ENCODE data around the gene TAS2R31.
A peak's percentile ranks its signal among the peaks of the same experiment; 100 is the strongest.
"Not testable (repeated sequence)": the region's sequence is repeated elsewhere in the genome, so short reads cannot be mapped to it uniquely, and the experiment has no call there.

TAS2R31 gene, protein sequence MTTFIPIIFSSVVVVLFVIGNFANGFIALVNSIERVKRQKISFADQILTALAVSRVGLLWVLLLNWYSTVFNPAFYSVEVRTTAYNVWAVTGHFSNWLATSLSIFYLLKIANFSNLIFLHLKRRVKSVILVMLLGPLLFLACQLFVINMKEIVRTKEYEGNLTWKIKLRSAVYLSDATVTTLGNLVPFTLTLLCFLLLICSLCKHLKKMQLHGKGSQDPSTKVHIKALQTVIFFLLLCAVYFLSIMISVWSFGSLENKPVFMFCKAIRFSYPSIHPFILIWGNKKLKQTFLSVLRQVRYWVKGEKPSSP

DNA sequence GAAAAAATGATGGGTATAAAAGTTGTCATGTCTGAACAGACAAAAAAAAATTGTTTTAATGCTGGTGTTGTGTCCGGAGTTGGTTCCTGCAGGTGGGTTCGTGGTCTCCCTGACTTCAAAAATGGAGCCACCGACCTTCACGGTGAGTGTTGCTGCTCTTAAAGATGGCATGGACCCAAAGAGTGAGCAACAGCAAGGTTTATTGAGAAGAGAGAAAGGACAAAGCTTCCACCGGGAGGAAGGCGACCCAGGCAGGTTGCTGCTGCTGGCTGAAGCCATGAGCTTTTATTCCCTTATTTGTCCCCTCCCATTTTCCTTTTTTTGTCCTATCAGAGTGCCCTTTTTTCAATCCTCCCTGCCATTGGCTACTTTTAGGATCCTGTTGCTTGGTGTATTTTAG lies at the start of gene TAS2R31:
Gene TAS2R31 (minus strand): TSS at position 101 of the 400 bp plus-strand sequence. CDS start 72 bp downstream, at position 29.
- DNase-seq (ENCODE audit: low spot score) (no peak), FAIRE-seq (no peak)

DNA sequence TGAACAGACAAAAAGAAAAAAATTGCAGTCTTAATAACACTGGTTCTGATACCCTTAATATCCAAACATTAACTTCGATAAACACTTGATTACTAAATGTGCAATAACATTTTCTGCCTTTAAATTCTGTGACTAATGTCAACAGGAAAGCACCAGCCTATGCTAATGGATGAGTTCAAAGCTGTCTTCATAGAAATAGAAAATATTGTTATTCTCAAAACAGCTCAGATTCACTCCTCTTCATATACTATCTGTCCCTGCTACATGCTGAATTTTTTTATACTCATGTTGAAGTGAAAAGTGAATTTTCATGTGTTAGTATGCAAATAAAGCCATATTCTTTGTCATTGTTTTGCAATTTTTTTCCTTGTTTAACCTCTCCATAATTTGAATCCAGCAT lies 47.0 kb upstream of the TAS2R31 start:
- DNase-seq (ENCODE audit: low spot score): no peak
- no peak for FAIRE-seq

DNA sequence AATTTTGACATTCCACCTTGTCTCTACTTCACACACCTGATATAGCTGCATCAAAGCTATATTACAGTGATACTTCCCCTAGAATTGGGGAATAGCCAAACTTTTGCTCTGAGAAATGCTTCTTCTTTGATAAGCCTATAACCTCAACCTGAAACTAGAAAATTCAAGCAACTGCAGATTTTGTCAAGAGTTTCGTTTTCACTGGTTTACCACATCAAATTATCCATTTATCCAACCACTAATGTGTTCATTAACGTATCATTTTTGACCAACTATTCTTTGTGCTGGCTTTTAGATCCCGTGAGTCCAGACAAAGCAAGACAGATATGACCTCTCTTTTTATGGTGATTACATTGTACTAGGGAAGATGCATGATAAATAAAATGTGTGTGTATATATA lies 44.4 kb upstream of the TAS2R31 start:
- no peak for FAIRE-seq

DNA sequence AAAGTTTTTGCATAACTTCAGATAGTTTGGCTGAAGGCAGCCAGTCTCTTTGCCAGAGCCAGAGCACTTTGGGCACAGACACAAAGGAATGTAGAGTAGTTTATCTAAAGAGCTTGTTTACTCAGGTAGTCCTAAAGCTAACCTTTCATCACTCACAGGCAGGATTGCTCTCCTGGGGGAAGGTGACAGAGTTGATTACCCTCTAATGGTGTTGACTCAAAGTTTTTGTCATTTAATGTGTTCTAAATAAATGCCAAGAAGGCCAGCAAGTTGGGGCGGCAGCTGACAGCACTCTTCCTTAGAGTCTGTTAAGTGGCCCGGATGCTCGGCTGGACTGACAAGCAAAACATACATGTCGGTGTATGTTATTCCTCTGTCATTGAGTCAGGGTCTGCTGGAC lies 40.2 kb upstream of the TAS2R31 start:
- no peak for FAIRE-seq
- no peak for DNase-seq (ENCODE audit: low spot score)

More for the DNA sequence above, 44.4 kb upstream of the TAS2R31 start:
- DNase-seq (ENCODE audit: low spot score): no peak

DNA sequence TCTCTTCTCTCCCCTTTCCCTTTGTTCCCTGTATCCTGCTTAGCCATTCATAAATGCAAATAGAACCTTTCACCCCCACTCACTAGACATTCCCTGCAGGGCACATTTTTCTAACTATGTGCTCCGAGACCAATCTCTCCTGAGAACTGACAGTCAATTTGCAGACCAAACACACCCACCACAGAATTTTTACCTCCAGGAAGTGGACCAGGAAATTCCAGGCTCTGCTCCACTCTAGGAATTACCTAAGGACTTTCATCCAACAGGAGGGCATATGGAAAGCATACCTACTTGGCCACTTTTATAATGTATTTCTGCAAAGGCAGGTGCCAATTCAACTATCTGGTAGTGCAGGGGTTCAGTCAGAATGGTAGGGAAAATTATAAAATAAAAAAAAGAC lies 39.8 kb upstream of the TAS2R31 start:
- no peak for FAIRE-seq
- no peak for DNase-seq (ENCODE audit: low spot score)

DNA sequence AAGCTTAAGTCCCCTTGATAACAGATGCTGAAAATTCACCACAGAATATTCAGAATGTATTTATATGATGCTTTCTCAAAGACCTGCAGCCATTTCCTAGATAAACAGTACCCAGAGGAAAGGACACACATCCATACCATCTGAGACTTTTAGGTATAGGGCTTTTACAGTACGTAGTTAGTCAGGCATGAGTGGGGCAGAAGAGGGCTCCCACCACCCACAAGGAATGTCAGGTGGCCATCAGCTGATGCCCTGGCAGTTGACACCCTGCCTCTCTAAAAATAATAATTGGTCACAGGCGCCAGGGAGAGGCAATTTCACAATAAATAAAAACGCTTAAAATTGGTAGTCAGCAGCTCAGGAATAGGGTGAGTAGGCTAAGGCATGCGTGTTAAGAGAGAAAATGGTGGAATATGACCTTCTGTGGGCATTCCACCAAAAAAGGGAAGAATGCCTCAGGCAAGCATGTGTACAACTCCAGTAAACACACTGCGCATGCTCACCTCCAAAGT lies 38.7 kb upstream of the TAS2R31 start:
- FAIRE-seq: no peak
- DNase-seq (ENCODE audit: low spot score): no peak

DNA sequence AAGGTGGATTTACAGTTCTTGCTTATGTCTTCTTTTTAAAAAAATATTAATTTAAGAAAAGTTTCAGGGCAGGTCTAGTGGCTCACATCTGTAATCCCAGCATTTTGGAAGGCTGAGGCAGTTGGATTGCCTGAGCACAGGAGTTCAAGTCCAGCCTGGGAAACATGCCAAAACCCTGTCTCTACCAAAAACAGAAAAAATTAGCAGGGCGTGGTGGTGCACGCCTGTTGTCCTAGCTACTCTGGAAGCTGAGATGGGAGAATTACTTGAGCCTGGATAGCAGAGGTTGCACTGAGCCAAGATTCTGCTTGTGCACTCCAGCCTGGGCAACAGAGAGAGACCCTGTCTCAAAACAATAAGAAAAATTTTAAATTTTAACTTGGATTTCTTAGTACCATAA lies 36.3 kb upstream of the TAS2R31 start:
- DNase-seq (ENCODE audit: low spot score): no peak
- no peak for FAIRE-seq

DNA sequence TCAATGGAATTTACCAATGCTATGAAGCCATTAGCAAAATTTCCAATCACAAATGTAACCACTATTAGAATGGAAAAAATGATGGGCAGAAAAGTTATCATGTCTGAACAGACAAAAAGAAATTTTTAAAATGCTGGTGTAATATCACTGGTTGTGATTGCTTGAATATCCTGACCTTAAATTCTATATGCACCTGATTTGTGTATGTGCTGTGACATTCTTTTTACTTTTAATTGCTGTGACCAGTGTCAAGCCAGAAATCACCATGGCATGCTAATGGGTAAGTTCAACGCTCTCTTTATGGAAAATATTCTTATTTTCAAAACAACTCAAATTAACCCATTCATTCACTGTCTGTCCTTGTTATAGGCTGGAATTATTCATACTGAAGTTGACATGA lies 31.0 kb upstream of the TAS2R31 start, which contains the start of gene TAS2R46:
Gene TAS2R46 (minus strand): TSS at position 101 of the 400 bp plus-strand sequence. CDS start 0 bp downstream, at position 101.
- not testable (repeated sequence) for DNase-seq (ENCODE audit: low spot score); FAIRE-seq

DNA sequence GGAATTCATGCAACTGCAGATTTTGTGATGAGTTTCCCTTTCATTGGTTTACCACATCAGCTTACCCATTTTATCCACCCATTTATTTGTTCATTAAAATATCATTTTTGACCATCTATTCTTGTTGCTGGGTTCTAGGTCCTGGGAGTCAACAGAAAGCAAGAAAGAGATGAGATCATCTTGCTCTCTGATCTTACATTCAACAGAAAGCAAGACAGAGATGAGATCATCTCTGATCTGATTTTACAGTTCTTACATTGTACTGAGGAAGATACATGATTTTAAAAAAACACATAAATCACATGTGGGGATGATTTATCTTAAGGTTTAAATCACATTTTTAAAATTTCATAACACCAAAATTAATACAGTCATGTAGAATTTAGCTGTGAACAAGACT lies 28.6 kb upstream of the TAS2R31 start:
- DNase-seq (ENCODE audit: low spot score): no peak
- FAIRE-seq: no peak

DNA sequence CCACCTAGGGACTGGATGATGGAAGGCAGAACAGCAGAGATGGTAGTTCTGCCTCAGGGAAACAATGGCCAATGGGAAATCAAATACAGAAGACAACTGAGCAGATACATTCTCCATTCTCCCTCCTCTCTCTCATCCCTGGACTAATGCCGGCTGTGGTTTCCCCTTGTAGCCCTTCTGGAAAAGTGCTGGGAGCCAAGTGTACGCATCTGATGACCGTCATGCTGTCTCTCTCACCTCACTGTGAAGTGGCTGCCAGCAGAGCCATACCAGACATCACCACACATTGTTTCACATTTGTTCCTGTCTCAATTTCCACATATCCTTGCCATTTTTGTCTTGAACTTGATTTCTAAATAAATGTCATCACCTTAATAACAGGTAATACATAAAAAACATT lies 27.8 kb upstream of the TAS2R31 start:
- DNase-seq (ENCODE audit: low spot score) (no peak), FAIRE-seq (no peak)

DNA sequence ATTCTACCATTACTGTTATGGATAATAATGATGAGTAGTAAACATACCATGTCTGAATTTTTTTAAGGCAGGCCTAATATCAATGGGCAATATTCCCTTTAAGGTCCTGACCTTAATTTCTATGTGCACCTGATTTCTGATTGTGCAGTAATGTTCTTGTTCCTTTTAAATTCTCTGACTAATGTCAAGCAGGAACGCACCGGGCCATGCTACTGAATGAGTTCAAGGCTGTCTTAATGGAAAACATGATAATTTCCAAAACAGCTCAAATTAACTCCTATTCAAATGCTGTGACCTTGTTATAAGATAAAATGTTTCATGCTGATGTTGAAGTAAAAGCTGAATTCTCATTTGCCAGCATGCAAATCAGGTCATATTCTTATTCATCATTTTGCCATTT lies 24.1 kb upstream of the TAS2R31 start:
- DNase-seq (ENCODE audit: low spot score): no peak
- FAIRE-seq: no peak

DNA sequence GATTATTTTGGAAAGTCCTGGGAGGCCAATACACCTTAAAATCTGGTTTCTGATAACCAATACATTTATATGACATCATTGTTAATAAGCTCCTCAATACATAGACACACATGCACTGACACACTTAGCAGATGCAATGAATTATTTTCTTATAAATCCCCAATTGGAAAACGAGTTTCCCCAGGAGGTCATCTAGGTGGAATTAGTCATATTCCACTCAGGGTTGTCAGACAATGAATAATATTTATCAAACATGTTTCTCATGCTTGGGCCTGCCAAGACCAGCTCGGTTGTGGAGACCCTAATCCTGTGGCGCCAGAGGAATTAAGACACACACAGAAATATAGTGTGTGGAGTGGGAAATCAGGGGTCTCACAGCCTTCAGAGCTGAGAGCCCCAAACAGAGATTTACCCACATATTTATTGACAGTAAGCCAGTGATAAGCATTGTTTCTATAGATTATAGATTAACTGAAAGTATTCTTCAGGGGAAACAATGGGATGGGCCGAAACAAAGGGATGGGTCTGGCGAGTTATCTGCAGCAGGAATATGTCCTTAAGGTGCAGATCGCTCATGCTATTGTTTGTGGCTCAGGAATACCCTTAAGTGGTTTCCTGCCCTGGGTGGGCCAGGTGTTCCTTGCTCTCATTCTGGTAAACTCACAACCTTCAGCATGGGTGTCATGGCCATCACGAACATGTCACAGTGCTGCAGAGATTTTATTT lies 18.8 kb upstream of the TAS2R31 start:
- FAIRE-seq; DNase-seq (ENCODE audit: low spot score): not testable (repeated sequence)

DNA sequence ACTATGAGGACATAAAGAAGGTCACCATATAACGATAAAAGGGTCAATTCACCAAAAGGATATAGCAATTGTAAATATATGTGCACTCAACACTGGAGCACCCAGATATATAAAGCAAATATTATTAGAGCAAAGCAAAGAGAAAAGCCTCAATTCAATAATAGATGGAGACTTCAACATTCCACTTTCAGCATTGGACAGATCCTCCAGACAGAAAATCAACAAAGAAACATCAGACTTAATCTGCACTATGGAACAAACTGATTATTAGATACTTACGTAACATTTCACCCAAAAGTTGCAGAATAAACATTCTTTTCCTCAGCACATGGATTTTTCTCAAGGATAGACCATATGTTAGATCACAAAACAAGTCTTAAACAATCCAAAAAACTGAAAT lies 10.2 kb upstream of the TAS2R31 start:
- DNase-seq (ENCODE audit: low spot score); FAIRE-seq: not testable (repeated sequence)

DNA sequence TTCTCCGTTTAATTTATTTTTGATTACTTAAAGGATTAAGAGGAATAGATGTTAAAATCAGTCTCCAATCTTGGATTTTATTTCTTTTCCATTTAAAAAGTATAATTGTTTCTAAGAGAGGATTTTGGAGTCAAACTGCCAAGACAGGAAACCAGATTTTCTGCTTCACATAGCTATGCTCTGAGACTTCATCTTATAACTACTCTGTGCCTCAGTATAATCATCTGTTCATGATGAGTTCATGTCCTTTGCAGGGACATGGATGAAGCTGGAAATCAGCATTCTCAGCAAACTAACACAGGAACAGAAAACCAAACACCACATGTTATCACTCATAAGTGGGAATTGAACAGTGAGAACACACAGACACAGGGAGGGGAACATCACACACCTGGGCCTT lies 9.0 kb upstream of the TAS2R31 start:
- DNase-seq (ENCODE audit: low spot score) (no peak), FAIRE-seq (no peak)

DNA sequence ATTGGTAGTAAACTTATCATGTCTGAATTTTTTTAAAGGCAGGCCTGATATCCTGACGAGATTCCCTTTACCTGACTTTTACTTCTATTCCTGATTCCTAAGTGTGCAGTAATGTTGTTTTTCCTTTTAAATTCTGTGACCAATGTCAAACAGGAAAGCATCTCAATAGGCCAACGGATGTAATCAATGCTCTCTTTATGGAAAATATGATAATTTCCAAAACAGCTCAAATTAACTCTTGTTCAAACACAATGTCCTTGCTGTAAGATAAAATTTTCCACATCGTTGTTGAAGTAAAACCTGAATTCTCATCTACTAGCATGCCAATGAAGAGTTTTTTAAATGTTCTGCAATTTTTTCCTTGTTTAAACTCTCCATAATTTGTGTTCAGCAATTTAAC lies 8.0 kb upstream of the TAS2R31 start:
- no peak for FAIRE-seq

DNA sequence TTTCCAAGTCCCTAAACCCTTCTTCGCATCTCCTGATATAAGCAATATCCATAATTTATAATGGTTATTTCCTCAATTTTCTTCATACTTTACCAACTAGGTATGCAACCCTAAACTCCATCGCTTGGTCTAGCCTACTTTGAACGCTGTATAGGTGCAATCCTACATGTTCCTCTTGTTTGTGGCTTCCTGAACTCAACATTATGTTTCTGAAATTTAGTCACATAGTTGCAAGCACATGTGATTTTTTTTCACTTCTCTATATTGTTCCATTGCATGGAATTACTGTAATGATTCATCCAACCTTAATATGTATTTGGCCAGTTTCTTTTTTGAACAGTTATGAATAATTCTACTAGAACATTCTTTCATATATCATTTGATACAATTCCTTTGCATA lies 2.8 kb upstream of the TAS2R31 start:
- not testable (repeated sequence) for FAIRE-seq; DNase-seq (ENCODE audit: low spot score)

More for the DNA sequence above, 8.0 kb upstream of the TAS2R31 start:
- DNase-seq (ENCODE audit: low spot score): no peak

DNA sequence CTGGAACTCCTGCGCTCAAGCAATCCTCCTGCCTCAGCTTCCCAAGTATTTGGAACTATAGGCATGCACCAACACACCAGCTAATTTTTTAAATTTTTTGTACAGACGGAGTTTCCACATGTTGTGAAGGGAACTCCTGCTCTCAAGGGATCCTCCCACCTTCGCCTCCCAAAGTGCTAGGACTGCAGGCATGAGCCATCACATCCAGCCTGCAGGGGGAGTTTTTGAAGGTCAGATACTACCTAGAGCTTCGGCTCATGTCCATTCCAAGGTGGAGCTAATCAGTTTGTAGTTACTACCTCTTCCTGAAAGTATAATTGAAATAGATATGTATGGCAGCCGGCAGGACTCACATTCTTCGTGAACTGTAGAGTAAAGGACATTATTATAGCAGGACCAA lies 5.1 kb downstream of the TAS2R31 start:
- FAIRE-seq: no peak
- DNase-seq (ENCODE audit: low spot score): no peak

DNA sequence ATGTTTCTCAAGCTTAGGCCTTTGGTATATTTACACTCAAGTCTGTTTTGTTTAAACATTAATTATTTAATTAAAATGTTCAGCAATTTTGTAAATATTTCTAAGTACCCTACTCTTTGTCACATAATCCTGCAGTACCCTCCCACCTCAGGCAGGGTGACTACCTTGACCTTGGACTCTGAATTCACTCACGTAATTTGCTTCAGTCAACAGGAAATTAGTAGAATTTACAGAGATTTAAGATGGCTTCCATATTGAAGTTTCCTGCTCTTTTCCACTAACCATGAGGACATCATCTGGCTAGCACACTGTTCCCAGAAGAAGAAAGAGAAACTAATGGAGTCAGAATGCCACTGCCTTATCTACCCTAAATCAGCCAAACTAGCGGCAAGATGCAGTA lies 7.8 kb downstream of the TAS2R31 start:
- DNase-seq (ENCODE audit: low spot score) (no peak), FAIRE-seq (no peak)

DNA sequence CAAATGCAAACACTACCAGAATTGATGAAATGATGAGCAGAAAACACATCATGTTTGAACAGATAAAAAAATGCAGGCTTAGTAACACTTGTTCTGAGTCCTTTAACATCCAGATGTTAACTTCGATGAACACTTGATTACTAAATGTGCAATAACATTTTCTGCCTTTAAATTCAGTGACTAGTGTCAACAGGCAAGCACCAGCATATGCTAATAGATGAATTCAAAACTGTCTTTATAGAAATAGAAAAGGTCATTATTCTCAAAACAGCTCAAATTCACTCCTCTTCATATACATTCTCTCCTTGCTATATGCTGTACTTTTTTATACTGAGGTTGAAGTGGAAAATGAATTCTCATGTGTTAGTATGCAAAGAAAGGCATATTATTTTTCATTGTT lies 8.7 kb downstream of the TAS2R31 start, which contains the start of gene TAS2R19:
Gene TAS2R19 (minus strand): TSS at position 101 of the 400 bp plus-strand sequence. CDS start 49 bp downstream, at position 52.
- DNase-seq (ENCODE audit: low spot score) (no peak), FAIRE-seq (no peak)

DNA sequence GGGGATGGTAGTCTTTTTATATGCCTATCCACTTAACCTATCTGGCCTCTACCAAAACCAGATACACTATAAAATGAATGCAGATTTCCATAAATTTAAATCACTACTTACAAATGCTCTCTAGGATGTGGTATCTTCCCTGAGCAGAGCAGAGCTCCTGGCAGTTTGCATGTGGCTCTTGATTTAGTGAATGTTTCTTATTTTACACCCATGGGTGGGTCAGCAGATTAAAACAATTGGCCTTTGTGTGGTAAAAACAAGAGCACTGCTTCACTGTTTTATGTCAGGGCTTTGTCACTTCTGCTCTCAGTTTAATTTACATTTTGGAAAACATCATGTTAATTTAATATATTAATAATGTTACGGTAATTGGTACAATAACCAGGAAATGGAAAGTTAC lies 14.3 kb downstream of the TAS2R31 start:
- FAIRE-seq (no peak), DNase-seq (ENCODE audit: low spot score) (no peak)

DNA sequence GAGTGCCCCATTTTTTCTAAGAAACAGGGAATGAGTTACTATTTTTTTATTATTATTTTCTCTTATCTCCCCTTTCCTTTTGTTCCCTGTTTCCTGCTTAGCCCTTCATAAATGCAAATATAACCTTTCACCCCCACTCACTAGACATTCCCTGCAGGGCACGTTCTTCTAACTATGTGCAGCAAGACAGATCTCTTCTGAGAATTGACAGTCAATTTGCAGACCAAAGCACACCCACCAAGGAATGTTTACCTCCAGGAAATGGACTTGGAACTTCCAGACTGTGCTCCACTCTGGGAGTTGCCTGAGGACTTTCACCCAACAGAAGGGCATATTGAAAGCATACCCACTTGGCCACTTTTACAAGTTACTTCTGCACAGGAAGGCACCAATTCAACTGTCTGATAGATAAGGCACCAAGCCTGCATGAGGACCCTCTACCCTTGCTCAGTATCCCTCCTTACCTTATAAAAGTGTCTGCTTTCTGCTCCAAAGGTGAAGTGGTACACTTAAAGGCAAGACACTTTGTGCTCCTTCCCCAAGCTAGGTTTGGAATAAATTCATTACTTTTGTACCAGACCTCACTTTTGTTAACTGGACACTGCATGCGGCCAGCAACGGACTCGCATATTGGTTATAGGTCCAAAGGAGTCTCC lies 15.3 kb downstream of the TAS2R31 start:
- FAIRE-seq: peak; percentile 52
- DNase-seq (ENCODE audit: low spot score): no peak

DNA sequence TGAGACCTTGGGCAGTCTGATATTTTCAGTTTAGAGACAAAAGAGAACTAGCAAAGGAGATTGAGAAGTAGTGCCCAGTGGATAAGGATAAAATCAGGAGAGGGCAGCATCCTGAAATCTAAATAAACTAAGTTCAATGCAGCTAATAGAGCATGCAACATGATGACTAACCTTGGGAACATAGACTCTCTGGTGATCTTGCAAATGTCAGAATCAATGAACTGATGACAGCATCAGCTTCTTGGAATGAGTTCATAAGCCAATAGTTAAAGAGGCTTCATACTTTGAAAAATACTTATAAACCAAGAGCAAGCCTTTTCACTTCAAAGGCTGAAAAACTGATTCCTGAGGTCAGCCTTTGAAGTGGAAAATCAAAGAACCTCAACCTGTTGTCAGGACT lies 17.0 kb downstream of the TAS2R31 start:
- DNase-seq (ENCODE audit: low spot score): no peak
- no peak for FAIRE-seq

Data from urothelium cell line (cell line).